WERI-Rb-1 (cell line): ENCODE results near the gene WFDC12.

Experiments
- DNase-seq: peaks from one replicate; pipeline ENCODE4 v3.0.0-alpha.2; 2020
- H3K27ac ChIP-seq: fragments of 250-450 bp; sonication (Bioruptor Pico); 2 replicates; pipeline ENCODE4 v1.5.1; 2020; ENCODE audit warnings: mild to moderate bottlenecking, moderate library complexity
- H3K27me3 ChIP-seq: fragments of 250-450 bp; sonication (Bioruptor Pico); 2 replicates; pipeline ENCODE4 v1.5.1; 2021; ENCODE audit warnings: mild to moderate bottlenecking, low read depth, moderate library complexity; ENCODE audit not compliant: insufficient read depth, severe bottlenecking
- H3K36me3 ChIP-seq: fragments of 250-450 bp; sonication (Bioruptor Pico); 2 replicates; pipeline ENCODE4 v1.5.1; 2020; ENCODE audit warnings: mild to moderate bottlenecking, moderate library complexity
- H3K4me3 ChIP-seq: 2 replicates; pipeline ENCODE4 v1.5.1; 2011; ENCODE audit warnings: low read depth, mild to moderate bottlenecking, control low read depth, low read length
- H3K9me3 ChIP-seq: fragments of 250-450 bp; sonication (Bioruptor Pico); 2 replicates; pipeline ENCODE4 v1.5.1; 2021; ENCODE audit warnings: mild to moderate bottlenecking, moderate library complexity; ENCODE audit not compliant: severe bottlenecking
- TF ChIP-seq, protein P1 (sequence below): IDR thresholded peaks from 2 replicates; pipeline ENCODE4 v1.5.1; 2011; ENCODE audit warnings: low read depth, mild to moderate bottlenecking, control low read depth, inconsistent platforms, low read length

WFDC12 gene

DNA sequence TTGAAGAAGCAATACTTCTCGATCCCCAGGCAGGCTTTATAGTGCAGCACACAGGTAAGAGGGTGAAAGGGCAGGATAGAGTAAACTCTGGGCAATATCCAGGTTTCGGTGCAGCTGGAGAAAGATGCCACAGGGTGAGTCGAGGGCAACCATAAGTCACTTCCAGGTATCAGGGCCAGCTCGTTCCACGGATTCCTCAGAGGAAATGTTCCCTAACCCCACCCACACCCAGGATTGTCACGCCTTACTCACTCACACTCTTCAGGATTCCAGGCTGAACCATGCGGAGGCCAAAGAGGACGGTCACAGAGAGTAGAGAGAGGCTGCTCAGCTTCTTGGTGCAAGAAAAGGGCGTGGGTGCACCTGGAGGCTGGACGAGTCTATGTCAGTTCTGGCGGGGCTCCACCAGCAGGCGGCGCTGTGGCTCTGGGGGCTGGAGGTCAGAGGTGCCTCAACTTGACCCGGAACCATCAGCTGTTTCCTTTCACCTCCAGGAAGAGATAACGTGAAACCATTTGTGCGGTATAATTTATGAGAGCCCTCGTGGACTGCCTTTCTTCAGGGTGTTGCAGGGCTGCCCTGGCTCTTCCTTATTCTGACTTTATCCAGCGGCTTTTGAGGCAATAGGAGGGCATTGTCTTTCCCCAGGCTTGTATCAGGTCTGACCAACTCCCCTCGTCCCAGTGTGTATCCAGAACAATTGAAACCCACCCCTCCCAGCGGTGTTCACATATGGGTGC is 14.5 kb upstream of the WFDC12 start:
- no peaks in the 10 kb centered on the region for H3K9me3 ChIP-seq
- peak; percentile 75 for DNase-seq
- H3K27ac ChIP-seq, result peak overlapping the region; percentile 18; the same call in 1 of the 2 replicates
- no peaks in the 10 kb centered on the region for H3K27me3 ChIP-seq
- no peaks in the 10 kb centered on the region for H3K36me3 ChIP-seq
- TF ChIP-seq, protein P1, sequence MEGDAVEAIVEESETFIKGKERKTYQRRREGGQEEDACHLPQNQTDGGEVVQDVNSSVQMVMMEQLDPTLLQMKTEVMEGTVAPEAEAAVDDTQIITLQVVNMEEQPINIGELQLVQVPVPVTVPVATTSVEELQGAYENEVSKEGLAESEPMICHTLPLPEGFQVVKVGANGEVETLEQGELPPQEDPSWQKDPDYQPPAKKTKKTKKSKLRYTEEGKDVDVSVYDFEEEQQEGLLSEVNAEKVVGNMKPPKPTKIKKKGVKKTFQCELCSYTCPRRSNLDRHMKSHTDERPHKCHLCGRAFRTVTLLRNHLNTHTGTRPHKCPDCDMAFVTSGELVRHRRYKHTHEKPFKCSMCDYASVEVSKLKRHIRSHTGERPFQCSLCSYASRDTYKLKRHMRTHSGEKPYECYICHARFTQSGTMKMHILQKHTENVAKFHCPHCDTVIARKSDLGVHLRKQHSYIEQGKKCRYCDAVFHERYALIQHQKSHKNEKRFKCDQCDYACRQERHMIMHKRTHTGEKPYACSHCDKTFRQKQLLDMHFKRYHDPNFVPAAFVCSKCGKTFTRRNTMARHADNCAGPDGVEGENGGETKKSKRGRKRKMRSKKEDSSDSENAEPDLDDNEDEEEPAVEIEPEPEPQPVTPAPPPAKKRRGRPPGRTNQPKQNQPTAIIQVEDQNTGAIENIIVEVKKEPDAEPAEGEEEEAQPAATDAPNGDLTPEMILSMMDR, result peak; percentile 91
- no peak overlapping the region for H3K4me3 ChIP-seq

DNA sequence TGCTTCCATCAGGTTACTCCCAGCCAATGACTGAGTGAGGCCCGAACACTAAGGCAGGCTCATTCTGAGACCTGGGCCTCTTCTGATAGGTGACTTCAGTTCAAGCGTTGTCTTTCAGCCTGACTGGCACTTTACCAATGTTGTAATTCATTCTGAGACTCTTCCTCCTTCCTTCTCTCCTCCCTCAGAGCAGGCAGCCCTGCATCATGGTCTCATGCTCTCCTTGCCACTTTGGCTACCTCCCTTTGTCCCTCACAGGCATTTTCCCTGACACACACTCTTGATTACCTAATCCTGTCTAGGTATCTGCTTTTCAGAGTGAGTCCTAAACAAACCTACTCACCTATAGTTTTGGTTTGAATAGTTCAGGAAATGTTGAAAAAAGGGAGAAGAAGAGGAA is 12.6 kb upstream of the WFDC12 start:
- no peak overlapping the region for H3K27ac ChIP-seq
- no peaks in the 10 kb centered on the region for H3K36me3 ChIP-seq
- no peaks in the 10 kb centered on the region for H3K27me3 ChIP-seq
- H3K9me3 ChIP-seq, result no peaks in the 10 kb centered on the region
- no peak overlapping the region for H3K4me3 ChIP-seq
- TF ChIP-seq, protein P1, result no peak
- no peak for DNase-seq

DNA sequence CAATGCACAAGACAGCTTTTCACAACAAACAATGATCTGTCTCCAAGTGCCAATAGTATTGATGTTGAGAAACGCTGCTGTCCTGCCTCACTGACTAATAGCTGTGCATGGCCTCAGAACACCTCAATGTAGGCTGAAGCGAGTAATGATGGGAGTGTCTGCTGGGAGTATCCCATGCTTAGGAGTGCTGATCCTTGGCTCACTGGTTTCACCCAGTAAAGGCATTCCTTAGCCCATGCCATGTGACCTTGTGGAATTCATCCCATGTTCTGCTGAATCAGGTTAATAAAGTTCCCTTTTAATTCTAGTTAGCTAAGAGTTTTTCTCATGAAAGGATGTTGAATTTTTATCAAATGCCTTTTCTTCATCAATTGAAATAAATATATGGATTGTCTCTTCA is 3.8 kb upstream of the WFDC12 start:
- H3K9me3 ChIP-seq, result no peaks in the 10 kb centered on the region
- H3K27ac ChIP-seq, result no peak overlapping the region
- H3K4me3 ChIP-seq, result no peak overlapping the region
- no peaks in the 10 kb centered on the region for H3K36me3 ChIP-seq
- no peak for DNase-seq
- TF ChIP-seq, protein P1, result no peak
- H3K27me3 ChIP-seq, result no peaks in the 10 kb centered on the region

DNA sequence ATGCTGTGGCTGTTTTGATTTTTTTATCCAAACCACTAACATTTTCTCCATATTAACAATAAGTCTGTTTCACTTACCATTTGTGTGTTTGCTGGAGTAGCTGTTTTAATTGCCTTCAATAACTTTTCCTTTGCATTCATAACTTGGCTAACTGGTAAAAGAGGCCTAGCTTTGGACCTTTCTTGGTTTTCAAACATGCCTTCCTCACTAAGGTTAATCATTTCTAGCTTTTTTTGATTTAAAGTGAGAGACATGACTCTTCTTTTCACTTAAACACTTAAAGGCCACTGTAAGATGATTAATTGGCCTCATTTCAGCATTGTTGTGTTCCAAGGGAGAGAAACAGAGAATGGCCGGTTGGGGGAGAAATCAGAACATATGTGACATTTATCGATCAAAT is 2.9 kb downstream of the WFDC12 start:
- H3K27ac ChIP-seq, result no peak overlapping the region
- TF ChIP-seq, protein P1, result no peak
- H3K4me3 ChIP-seq, result no peak overlapping the region
- H3K27me3 ChIP-seq, result no peaks in the 10 kb centered on the region
- no peak for DNase-seq
- no peaks in the 10 kb centered on the region for H3K36me3 ChIP-seq
- H3K9me3 ChIP-seq, result no peaks in the 10 kb centered on the region

DNA sequence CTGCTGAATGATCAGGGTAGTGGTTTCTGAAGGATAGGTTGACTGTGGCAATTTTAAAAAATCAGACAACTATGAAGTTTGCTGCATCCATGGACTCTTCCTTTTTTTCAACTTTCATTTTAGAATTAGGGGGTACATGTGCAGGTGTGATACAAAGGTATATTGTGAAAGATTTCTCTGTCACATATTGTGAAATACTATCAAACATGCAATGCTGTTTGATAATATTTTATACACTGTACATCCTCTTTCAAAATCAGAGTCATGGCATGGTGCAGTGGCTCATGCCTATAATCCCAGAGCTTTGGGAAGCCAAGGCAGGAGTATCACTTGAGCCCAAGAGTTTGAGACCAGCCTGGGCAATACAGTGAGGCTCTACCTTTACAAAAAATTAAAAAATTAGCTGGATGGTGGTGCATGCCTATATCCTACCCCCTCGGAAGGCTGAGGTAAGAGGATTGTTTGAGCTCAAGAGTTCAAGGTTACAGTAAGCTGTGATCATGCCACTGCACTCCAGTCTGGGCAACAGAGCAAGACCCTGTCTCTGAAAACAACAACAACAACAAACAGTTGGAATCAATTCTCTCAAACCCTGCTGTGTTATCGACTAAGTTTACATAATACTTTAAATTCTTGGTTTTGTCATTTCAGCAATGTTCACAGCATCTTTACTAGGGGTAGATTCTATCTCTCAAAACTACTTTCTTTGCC is 4.6 kb downstream of the WFDC12 start:
- Histone ChIP-seq H3K27me3 (no peaks in the 10 kb centered on the region), H3K27ac (no peak overlapping the region), H3K9me3 (no peaks in the 10 kb centered on the region), H3K4me3 (no peak overlapping the region), H3K36me3 (no peaks in the 10 kb centered on the region)
- TF ChIP-seq, protein P1, result no peak
- DNase-seq, result no peak

DNA sequence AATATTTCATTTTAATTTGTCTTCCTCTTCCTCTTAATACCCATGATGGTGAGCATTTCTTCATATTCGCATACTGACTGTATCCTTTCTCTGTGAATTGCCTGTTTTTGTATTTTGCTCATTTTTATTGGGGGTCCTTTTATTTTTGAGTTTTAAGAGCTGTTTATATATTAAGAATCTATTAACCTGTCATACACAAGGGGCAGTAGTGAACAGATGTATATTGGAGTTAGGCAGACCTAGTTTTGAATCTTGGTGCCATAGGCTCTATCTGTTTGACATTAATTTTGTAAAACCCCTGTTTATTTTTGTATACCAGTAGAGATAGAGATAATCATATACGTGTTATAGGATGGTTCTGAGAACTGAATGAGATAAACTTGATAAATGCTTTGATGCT is 6.2 kb downstream of the WFDC12 start:
- Histone ChIP-seq H3K27me3 (no peaks in the 10 kb centered on the region), H3K4me3 (no peak overlapping the region), H3K36me3 (no peaks in the 10 kb centered on the region), H3K27ac (no peak overlapping the region), H3K9me3 (no peaks in the 10 kb centered on the region)
- no peak for DNase-seq
- TF ChIP-seq, protein P1, result no peak
